Cardiac septum (tissue), 1 donor: Measurements from ENCODE around the gene TRABD2B. TPM values are rescaled to one million over a fixed set of nuclear protein-coding genes. Genes with fewer than 3 reads are reported as not detected.
A peak's percentile ranks its signal among the peaks of the same experiment; 100 is the strongest.

Experiments
- DNase-seq: peaks from one replicate; pipeline ENCODE4 v3.0.0-alpha.2; 2020; ENCODE audit warnings: low spot score
- intact Hi-C: fragments of 100-400 bp; cut with DNase I; formaldehyde crosslinking; loops from one replicate; pipeline ENCODE4 v1.14.0; 2022
- total RNA-seq: library from RNA; stranded (reverse); fragmentation: NEBNext Ultra II Directional; extraction: Animal tissue kit (Norgen Biotek cat#: 25700); gene quantifications from one replicate; pipeline ENCODE4 v1.2.1, GENCODE V29; 2021
- donor health status: DM: no; HTN: no; CAD: no.

The TRABD2B gene
- total RNA-seq, 1 donor from 2014 or later, result 3.4 TPM

GRCh38 chr1:47732489-47732888 is 264.7 kb downstream of the TRABD2B start:
- intact Hi-C loops, result no loop called here

GRCh38 chr1:47731730-47732129 is 265.5 kb downstream of the TRABD2B start:
- intact Hi-C loops, result no loop called here
- DNase-seq, result no peak

More at GRCh38 chr1:47732489-47732888, 264.7 kb downstream of the TRABD2B start:
- DNase-seq, result no peak

DNA sequence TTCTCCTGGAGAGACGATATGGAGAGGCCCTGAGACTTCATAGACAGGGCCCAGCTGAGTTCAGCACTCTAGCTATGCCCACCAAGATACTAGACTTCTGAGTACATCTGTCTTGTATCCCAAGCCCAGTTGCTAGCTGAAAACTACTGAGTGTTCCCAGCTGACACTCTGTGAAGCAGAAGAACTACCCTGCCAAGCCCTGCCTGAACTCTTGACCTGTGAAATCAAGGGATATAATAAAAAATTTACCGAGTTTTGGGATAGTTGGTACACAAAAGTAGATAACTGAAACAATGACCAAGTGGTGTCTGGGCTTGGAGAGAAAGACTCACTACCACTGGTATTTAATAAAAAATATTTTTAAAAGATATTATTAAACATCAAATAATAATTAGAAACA is 267.5 kb downstream of the TRABD2B start:
- DNase-seq, result no peak
- intact Hi-C loops, result loop anchor here (5.0 kb wide), 2 partner anchors 297 to 552 kb away; no protein-coding TSS in a partner anchor

DNA sequence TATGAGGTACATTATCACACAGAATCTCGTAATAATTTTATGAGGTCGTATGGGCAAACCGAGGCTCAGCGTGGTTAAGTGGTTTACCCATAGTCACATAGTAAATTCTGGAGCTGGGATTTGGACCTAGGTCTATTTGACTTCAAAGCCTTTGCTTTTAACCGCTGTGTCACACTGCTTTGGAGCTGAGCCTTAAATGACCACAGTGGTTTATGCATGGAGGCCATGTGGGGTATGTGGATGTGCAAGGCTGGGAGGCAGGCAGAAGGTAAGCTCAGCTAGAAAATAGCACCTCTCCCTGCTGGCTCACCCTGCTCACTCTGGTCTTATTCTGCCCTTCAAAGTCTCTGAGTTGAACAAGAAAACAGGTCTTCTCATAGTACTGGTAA is 269.5 kb downstream of the TRABD2B start:
- DNase-seq, result no peak
- intact Hi-C loops, result loop anchor here (5.0 kb wide), 2 partner anchors 295 to 550 kb away; no protein-coding TSS in a partner anchor

- intact Hi-C loops, result loop anchor here (5.0 kb wide), 2 partner anchors 295 to 550 kb away; no protein-coding TSS in a partner anchor
- no peak for DNase-seq
These were observed 270.0 kb downstream of the TRABD2B start for GRCh38 chr1:47727051-47727696.

GRCh38 chr1:47725992-47726855 is 271.0 kb downstream of the TRABD2B start:
- DNase-seq, result no peak
- intact Hi-C loops, result loop anchor here (5.0 kb wide), 2 partner anchors 294 to 549 kb away; no protein-coding TSS in a partner anchor

DNA sequence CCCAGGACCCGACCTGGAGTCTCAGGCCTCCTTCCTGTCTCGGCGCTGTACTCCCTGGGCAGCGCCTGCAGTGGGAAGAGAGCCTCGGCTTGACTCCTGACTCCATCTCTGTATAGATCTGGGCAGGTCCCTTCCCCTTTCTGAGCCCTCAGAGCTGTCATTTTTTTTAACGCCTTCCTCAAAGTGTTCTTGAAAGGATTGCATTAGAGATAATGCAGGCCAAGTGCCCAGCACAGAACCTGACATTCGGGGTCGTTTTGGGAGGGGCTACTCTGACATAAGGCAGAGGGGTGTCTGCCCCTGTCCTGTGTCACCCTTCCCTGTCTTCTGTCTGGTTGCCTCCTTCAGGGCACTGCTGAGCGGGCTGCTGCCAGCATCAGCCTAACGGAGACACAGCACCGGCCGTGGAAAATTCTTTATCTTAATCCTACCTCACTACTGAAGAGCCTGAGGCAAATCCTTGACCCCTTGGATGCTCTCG is 271.6 kb downstream of the TRABD2B start:
- intact Hi-C loops, result loop anchor here (5.0 kb wide), 2 partner anchors 293 to 548 kb away; no protein-coding TSS in a partner anchor
- no peak for DNase-seq

GRCh38 chr1:47725000-47725473 is 272.1 kb downstream of the TRABD2B start:
- DNase-seq, result peak; percentile 59
- intact Hi-C loops, result loop anchor here (5.0 kb wide), 2 partner anchors 293 to 548 kb away; no protein-coding TSS in a partner anchor

DNA sequence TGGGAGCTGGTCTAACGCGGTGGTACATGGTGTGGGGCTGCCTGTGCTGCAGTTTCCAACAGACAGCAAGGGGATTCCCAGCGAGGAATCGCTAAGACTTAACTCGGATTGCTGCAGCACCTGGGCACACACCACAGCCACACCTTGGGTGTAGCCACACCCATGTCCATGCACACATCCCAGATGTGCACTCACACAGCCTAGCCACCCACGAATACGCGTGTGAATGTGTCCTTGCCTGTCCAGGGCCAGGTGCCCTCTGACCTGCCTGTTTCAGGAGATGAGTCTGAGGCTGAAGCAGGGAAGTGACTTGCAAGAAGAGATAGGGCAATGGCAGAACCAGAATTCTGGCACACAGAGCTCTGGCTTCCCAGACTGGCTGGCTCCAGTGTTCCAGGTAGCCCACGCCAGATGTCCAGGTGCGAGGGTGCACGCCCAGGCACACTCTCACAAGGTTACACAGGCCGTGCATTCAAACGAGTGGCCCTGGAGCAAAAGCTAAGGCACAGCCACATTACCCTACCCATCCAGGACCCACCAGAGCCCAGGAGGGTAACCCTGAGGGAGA is 272.7 kb downstream of the TRABD2B start:
- intact Hi-C loops, result no loop called here
- DNase-seq, result no peak

DNA sequence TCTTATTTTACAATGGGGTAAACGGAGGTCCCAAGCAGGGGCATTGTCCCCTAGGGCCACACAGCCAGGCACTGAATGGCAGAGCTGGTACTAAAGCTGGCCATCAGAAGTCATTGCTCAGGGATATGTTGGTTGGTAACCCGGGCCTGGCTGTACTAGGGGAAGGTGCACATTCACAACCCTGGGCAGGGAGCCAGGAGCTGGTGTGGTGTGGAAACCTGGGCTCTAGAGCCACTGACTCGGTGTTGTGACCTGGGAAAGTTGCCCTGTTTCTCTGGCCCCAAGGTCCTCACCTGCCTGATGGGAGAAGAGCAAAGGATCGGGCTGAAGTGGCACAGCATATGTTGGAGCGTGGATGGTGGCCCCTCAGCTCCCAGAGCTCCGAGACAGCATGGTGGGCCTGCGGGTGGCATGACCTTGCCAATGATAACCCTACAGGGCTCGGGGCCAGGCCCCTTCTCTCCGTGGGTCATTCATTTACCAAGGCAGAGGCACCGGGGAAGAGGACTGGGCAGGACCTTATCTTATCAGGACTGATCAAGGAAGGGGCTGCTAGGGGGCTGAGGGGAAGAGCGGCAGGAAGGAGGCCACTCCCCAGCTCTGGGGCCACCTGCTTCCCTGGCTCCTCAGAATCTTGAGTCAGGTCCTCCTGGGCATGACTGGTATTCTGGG is 274.1 kb downstream of the TRABD2B start:
- intact Hi-C loops, result no loop called here
- no peak for DNase-seq

- intact Hi-C loops, result no loop called here
- no peak for DNase-seq
These were observed 275.1 kb downstream of the TRABD2B start for GRCh38 chr1:47722101-47722500.

DNA sequence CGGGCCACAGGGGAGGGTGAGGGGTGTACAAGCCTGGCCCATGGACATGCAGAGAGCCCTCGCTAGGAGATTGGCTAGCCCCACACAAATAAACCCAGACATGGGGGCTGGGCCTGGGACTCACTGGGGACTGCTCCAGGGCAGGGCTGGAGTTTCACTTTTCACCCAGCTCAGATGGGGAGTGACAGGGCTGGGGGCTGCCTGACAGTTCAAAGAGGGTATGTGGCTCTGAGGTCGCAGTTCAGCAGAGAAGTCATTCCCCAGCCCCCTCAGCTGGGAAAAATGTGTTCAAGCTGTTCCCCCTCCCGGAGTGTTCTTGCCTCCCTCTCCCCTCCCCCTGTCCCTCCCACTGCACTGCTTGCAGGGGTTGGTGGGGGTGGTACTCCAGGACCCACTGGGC is 277.1 kb downstream of the TRABD2B start:
- intact Hi-C loops, result no loop called here
- DNase-seq, result no peak

DNA sequence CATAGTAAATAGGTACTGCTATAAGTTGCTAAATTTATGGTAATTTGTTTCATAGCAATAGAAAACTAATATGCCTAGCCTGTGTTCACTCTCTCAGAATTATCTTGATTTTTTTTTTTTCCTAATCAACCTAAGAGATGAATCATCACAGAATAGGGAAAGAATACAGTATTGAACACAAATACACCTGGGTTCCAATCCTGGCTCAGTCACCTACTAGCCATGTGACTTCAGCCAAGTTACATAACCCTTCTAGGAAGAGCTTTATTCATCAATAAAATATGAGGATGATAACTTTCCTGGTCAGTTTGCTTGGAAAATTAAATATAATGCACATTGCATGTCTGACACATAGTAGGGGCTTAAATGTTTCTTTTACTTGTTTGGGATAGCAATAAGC is 279.8 kb downstream of the TRABD2B start:
- intact Hi-C loops, result no loop called here
- DNase-seq, result no peak

DNA sequence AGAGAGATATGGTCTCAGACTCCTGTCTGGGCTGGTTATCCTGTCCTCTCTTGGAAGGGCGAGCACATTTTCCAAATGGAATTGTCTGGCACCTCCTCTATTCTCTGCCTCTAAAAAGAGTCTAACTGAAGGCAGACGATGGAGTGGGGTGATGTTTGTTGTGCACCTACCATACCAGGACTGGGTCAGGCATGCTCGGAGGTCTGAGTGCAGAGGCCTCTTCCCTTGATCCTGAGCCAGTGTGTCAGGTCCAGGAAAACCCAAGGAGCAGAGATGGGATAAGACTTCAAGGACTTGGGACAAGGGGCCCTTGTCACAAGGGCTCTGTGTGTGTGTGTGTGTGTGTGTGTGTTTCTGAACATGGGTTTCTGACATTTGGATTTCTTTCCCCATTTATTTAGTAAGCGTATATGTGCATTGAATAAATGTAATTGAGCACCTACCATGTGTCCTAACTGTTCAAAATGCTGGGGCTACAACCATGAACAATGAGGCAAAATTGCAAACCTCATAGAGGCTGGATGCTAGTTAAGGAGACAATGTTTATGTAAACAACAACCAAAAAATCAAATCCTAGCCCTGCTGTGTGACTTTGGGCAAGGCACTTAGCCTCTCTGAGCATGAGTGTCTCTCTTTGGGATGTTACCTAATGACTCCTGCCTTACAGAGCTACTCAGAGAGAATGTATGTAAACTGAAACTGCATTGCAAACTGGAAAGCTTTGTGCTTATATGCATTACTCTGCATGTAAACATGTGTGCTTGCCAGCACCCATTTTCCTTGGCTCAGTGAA is 283.0 kb downstream of the TRABD2B start:
- intact Hi-C loops, result loop anchor here (5.0 kb wide), 3 partner anchors 187 to 537 kb away; partner anchors contain the start of gene PDZK1IP1
- no peak for DNase-seq

DNA sequence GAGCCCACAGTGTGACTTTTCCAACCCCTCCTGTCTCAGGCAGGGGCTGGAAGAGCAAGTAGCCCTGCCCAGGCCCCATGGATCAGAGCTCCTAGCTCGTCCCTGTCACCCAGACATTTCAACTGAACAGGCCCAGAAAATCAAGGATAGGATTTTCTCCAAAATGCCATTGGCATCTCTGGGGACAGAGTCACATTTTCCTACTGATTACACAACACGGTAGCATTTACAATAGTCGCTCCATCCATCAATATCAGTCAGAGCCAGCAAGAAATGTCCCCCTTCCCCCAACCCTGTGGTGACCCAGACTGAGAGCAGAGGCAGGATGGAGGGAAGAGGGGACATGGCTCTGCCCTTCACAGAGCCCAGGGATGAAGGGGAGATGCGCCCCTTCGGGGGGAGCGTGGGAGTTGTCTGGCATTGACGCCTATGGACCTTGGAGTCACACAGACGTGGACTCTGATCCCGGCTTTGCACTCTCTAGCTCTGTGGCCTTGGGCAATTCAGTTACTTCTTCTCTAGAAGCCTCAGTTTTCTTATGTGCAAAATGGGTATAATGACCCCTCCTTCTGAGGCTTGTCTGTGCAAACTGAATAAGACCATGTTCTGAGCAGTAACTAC is 283.7 kb downstream of the TRABD2B start:
- no peak for DNase-seq
- intact Hi-C loops, result loop anchor here (5.0 kb wide), 3 partner anchors 186 to 536 kb away; partner anchors contain the start of gene PDZK1IP1

GRCh38 chr1:47712596-47713299 is 284.4 kb downstream of the TRABD2B start:
- no peak for DNase-seq
- intact Hi-C loops, result loop anchor here (5.0 kb wide), 3 partner anchors 185 to 535 kb away; partner anchors contain the start of gene PDZK1IP1

DNA sequence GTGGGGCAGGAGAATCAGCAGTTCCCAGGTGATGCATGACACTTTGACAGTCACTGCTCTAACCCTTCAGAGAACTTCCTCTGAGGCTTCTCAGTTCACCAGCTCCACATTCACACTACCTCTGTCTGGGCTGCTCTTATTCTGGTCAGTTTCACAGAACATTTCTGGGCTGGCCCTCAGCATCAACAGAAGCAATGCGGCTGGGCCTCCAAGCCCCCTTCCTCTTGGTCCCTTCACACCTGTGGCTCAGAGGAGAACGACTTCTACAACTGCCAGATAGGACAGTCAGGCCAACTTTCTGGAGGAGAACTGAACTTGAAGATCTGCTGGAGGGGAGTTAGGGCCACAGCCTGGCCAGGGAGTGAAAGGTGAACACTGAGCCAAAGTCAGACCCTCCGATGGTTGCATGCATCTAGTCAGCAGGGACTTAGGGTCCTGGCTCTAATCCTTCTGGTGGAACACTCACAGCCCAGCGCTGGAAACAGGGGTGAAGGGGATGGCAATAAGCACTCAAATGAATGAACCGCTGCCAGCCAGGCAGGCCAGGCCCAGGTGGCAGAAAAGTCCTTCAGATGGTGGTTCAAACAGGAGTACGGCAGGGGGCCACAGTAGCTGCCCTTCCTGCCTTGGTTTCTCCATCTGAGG is 285.2 kb downstream of the TRABD2B start:
- intact Hi-C loops, result loop anchor here (2.0 to 5.0 kb wide), 4 partner anchors 185 to 535 kb away; partner anchors contain the start of gene PDZK1IP1
- no peak for DNase-seq
